GM12873 (cell line): ENCODE measurements around the gene ITGA8.

Source experiments
- CTCF ChIP-seq: IDR thresholded peaks from 2 replicates; pipeline ENCODE4 v1.5.1; 2012; ENCODE audit warnings: low read depth, mild to moderate bottlenecking, moderate library complexity, low read length, control low read depth; ENCODE audit not compliant: insufficient read depth; ENCODE audit errors: missing control alignments

Gene ITGA8

GRCh38 chr10:15516256-15517085 lies 203.3 kb downstream of the ITGA8 start:
- TF ChIP-seq CTCF: no peak

GRCh38 chr10:15515202-15515601 lies 204.5 kb downstream of the ITGA8 start:
- no peak for TF ChIP-seq CTCF

GRCh38 chr10:15510963-15511362 lies 208.8 kb downstream of the ITGA8 start:
- no peak for TF ChIP-seq CTCF

DNA sequence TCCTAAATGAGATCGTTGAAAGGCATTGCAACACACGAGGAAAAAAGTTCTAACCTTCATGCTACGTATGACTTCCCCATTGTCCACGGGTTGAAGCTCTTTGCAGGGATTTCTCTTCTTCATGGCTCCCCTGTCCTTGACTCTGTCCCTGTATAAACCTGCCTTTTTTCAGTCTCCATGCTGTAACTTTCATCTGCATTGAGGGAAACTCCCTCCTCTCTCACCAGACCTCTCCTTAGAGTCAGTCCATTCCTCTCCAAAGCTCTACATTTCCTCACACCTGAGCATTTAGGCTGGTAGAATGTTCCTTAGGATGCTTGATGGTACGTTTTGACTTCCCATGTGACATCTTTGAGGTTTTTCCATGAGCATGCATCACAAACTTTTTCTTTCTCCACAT lies 214.4 kb downstream of the ITGA8 start:
- TF ChIP-seq CTCF: no peak

GRCh38 chr10:15504101-15504840 lies 215.5 kb downstream of the ITGA8 start:
- no peak for TF ChIP-seq CTCF

- no peak for TF ChIP-seq CTCF
Measured at GRCh38 chr10:15494850-15495506, 224.7 kb downstream of the ITGA8 start.
